GM23248 (cell line): ENCODE data around the gene HEXA. TPM values are rescaled to one million over a fixed set of nuclear protein-coding genes. Genes with fewer than 3 reads are reported as not detected.
"Not testable (repeated sequence)": the region's sequence is repeated elsewhere in the genome, so short reads cannot be mapped to it uniquely, and the experiment has no call there.

Experiments used
- DNase-seq: peaks from one replicate; pipeline ENCODE4 v3.0.0-alpha.2; 2015
- H2AFZ ChIP-seq: fragments of 200-600 bp; sonication (generic); 2 replicates; pipeline ENCODE4 v1.6.1; 2016; ENCODE audit warnings: antibody characterized with exemption
- H3F3A ChIP-seq: fragments of 200-600 bp; sonication (generic); 2 replicates; pipeline ENCODE4 v1.6.1; 2016; ENCODE audit warnings: mild to moderate bottlenecking, antibody characterized with exemption, mixed run types; ENCODE audit not compliant: insufficient read depth
- H3K27ac ChIP-seq: fragments of 200-600 bp; sonication (generic); 2 replicates; pipeline ENCODE4 v1.5.1; 2016; ENCODE audit warnings: mild to moderate bottlenecking
- H3K27me3 ChIP-seq: fragments of 200-600 bp; sonication (generic); replicated peaks from 2 replicates; pipeline ENCODE4 v1.6.1; 2016; ENCODE audit warnings: mild to moderate bottlenecking; ENCODE audit not compliant: insufficient read depth
- H3K36me3 ChIP-seq: fragments of 200-600 bp; sonication (generic); 2 replicates; pipeline ENCODE4 v1.6.1; 2016; ENCODE audit warnings: low read depth, mild to moderate bottlenecking
- H3K4me1 ChIP-seq: fragments of 200-600 bp; sonication (generic); 2 replicates; pipeline ENCODE4 v1.6.1; 2016; ENCODE audit warnings: mild to moderate bottlenecking; ENCODE audit not compliant: insufficient read depth
- H3K4me2 ChIP-seq: fragments of 200-600 bp; sonication (generic); one replicate; pipeline ENCODE4 v1.6.1; 2016; ENCODE audit warnings: mild to moderate bottlenecking; ENCODE audit not compliant: unreplicated experiment
- H3K4me3 ChIP-seq: fragments of 200-600 bp; sonication (generic); 2 replicates; pipeline ENCODE4 v1.5.1; 2016; ENCODE audit warnings: mild to moderate bottlenecking
- H3K79me2 ChIP-seq: fragments of 200-600 bp; sonication (generic); 2 replicates; pipeline ENCODE4 v1.6.1; 2016; ENCODE audit warnings: mild to moderate bottlenecking; ENCODE audit not compliant: insufficient read depth
- H3K9ac ChIP-seq: fragments of 200-600 bp; sonication (generic); 2 replicates; pipeline ENCODE4 v1.6.1; 2016; ENCODE audit warnings: mild to moderate bottlenecking
- H3K9me2 ChIP-seq: fragments of 200-600 bp; sonication (generic); 2 replicates; pipeline ENCODE4 v1.6.1; 2016; ENCODE audit warnings: mixed run types, mild to moderate bottlenecking, moderate library complexity; ENCODE audit not compliant: insufficient read depth
- H3K9me3 ChIP-seq: fragments of 200-600 bp; sonication (generic); one replicate; pipeline ENCODE4 v1.6.1; 2017; ENCODE audit warnings: low read depth
- H4K20me1 ChIP-seq: fragments of 200-600 bp; sonication (generic); 2 replicates; pipeline ENCODE4 v1.6.0; 2016; ENCODE audit not compliant: insufficient read depth
- EZH2 ChIP-seq: fragments of 200-600 bp; sonication (generic); IDR thresholded peaks from 2 replicates; pipeline ENCODE4 v1.6.1; 2018; ENCODE audit warnings: antibody characterized with exemption, mild to moderate bottlenecking; ENCODE audit not compliant: insufficient read depth, poor library complexity, severe bottlenecking
- EZH2phosphoT487 ChIP-seq: fragments of 200-600 bp; sonication (generic); IDR thresholded peaks from 2 replicates; pipeline ENCODE4 v1.6.1; 2018; ENCODE audit warnings: antibody characterized with exemption, moderate library complexity, mild to moderate bottlenecking, low read depth; ENCODE audit not compliant: insufficient read depth
- WGBS, 2 experiments: methylation state at CpG; one replicate each; pipeline ENCODE4 v1.1.6; 2015 to 2017; ENCODE audit warnings: low lambda C conversion rate in 2 of 2, low coverage in 1 of 2; ENCODE audit errors: missing lambda C conversion rate in 2 of 2; 5-methylcytosine and 5-hydroxymethylcytosine counted together
- in situ Hi-C: fragments of 300-500 bp; cut with MboI; formaldehyde crosslinking; loops from 2 replicates; pipeline ENCODE4 v1.15.0; 2020
- polyA plus RNA-seq: library from polyadenylated mRNA; unstranded; fragments of >200 nt; fragmentation: Nextera tagmentation; extraction: Ambion mirVana; gene quantifications from 2 replicates; pipeline ENCODE4 v1.2.1, GENCODE V29; 2016
- total RNA-seq: library from RNA; depleted of rRNA; stranded (reverse); fragments of >200 nt; shearing (Covaris generic); gene quantifications from 2 replicates; pipeline ENCODE4 v1.2.3, GENCODE V29; 2014; rRNA removed

The HEXA gene
- total RNA-seq (127 and 162 TPM in 2 replicates), polyA plus RNA-seq (190 and 195 TPM in 2 replicates)

- no peaks in the 10 kb centered on the region for H3F3A ChIP-seq
- H3K27me3 ChIP-seq = no peaks in the 10 kb centered on the region
- H3K4me2 ChIP-seq = peak within 1 kb of the TSS; percentile 88
- peaks cover 8% of the 10 kb centered on the region for H3K4me1 ChIP-seq
- H3K79me2 ChIP-seq = peaks cover 45% of the 10 kb centered on the region
- peak within 1 kb of the TSS; percentile 96 for H3K4me3 ChIP-seq
- in situ Hi-C loops = no loop called here
- no peaks in the 10 kb centered on the region for H3K36me3 ChIP-seq
- 1 to 2% methylated on average over 50 of the region's 50 CpGs for WGBS, 2 experiments
- H3K9me2 ChIP-seq = no peaks in the 10 kb centered on the region
- H3K9ac ChIP-seq = peak within 1 kb of the TSS; percentile 95
- H2AFZ ChIP-seq = peak within 1 kb of the TSS; percentile 96
- peak; percentile 95 for DNase-seq
- no peaks in the 10 kb centered on the region for H3K9me3 ChIP-seq
- TF ChIP-seq EZH2phosphoT487 (no peak), EZH2 (no peak)
- H3K27ac ChIP-seq = peak within 1 kb of the TSS; percentile 80
- H4K20me1 ChIP-seq = no peaks in the 10 kb centered on the region
Measured at GRCh38 chr15:72375846-72376581, at the start of gene HEXA. Gene HEXA, minus strand, starts transcription at chr15:72376014. Its CDS starts 42 bp downstream, at chr15:72375972.

- H2AFZ ChIP-seq = no peak overlapping the region
- no peaks in the 10 kb centered on the region for H3K79me2 ChIP-seq
- no peak overlapping the region for H3K4me3 ChIP-seq
- TF ChIP-seq EZH2phosphoT487 (no peak), EZH2 (no peak)
- DNase-seq = no peak
- H3K4me2 ChIP-seq = no peak overlapping the region
- H3K27me3 ChIP-seq = 0 out of 2 replicates have a peak, but pooled peaks cover 5% of the 10 kb centered on the region
- H3K4me1 ChIP-seq = no peaks in the 10 kb centered on the region
- no peaks in the 10 kb centered on the region for H3F3A ChIP-seq
- no peaks in the 10 kb centered on the region for H3K9me3 ChIP-seq
- no peak overlapping the region for H3K9ac ChIP-seq
- no peaks in the 10 kb centered on the region for H3K36me3 ChIP-seq
- H3K9me2 ChIP-seq = no peaks in the 10 kb centered on the region
- no peaks in the 10 kb centered on the region for H4K20me1 ChIP-seq
- 27 to 35% methylated on average over 2 of the region's 2 CpGs for WGBS, 2 experiments
- no peak overlapping the region for H3K27ac ChIP-seq
- in situ Hi-C loops = no loop called here
Measured at GRCh38 chr15:72423256-72423655, 47.4 kb upstream of the HEXA start.

GRCh38 chr15:72421484-72421883 lies 45.7 kb upstream of the HEXA start:
- DNase-seq = no peak
- Histone ChIP-seq H3K9me2 (no peaks in the 10 kb centered on the region), H3K9ac (no peak overlapping the region), H3K79me2 (no peaks in the 10 kb centered on the region), H3K36me3 (no peaks in the 10 kb centered on the region), H2AFZ (no peak overlapping the region), H3K27me3 (0 out of 2 replicates have a peak, but pooled peaks cover 7% of the 10 kb centered on the region), H3K4me3 (no peak overlapping the region), H3K4me2 (no peak overlapping the region), H4K20me1 (no peaks in the 10 kb centered on the region), H3K9me3 (no peaks in the 10 kb centered on the region), H3K4me1 (no peaks in the 10 kb centered on the region), H3F3A (no peaks in the 10 kb centered on the region), H3K27ac (no peak overlapping the region)
- TF ChIP-seq EZH2phosphoT487 (no peak), EZH2 (no peak)
- in situ Hi-C loops = no loop called here
- WGBS, 2 experiments = 29 to 30% methylated on average over 1 of the region's 1 CpG

- Histone ChIP-seq H3K4me1 (no peaks in the 10 kb centered on the region), H3K27ac (no peak overlapping the region), H2AFZ (no peak overlapping the region), H3K36me3 (no peaks in the 10 kb centered on the region), H3K27me3 (0 out of 2 replicates have a peak, but pooled peaks cover 7% of the 10 kb centered on the region), H4K20me1 (no peaks in the 10 kb centered on the region), H3K4me3 (no peak overlapping the region), H3K79me2 (no peaks in the 10 kb centered on the region), H3K9ac (no peak overlapping the region), H3F3A (no peaks in the 10 kb centered on the region), H3K9me2 (no peaks in the 10 kb centered on the region), H3K4me2 (no peak overlapping the region), H3K9me3 (no peaks in the 10 kb centered on the region)
- 49 to 60% methylated on average over 2 of the region's 2 CpGs for WGBS, 2 experiments
- no peak for TF ChIP-seq EZH2phosphoT487
- TF ChIP-seq EZH2 = no peak
- in situ Hi-C loops = no loop called here
- no peak for DNase-seq
Measured at GRCh38 chr15:72420576-72420975, 44.8 kb upstream of the HEXA start.

- H4K20me1 ChIP-seq, H3K27ac ChIP-seq, H3K36me3 ChIP-seq, H2AFZ ChIP-seq, H3F3A ChIP-seq, H3K4me3 ChIP-seq, H3K9ac ChIP-seq, DNase-seq, H3K9me3 ChIP-seq, in situ Hi-C loops, H3K4me2 ChIP-seq, H3K9me2 ChIP-seq, H3K4me1 ChIP-seq, H3K79me2 ChIP-seq, H3K27me3 ChIP-seq: not testable (repeated sequence)
- WGBS, 2 experiments = 37 to 38% methylated on average over 3 of the region's 3 CpGs
Measured at GRCh38 chr15:72419768-72420167, 44.0 kb upstream of the HEXA start.
